Left lung (tissue), 10 donors: ENCODE measurements around the gene FAM222A. TPM values are rescaled to one million over a fixed set of nuclear protein-coding genes. Genes with fewer than 3 reads are reported as not detected.

Experiments used
- ATAC-seq: fragments of 200-7000 bp; cut with Tn5 transposase; one replicate; pipeline ENCODE4 v1.9.1; 2020; ENCODE audit warnings: moderate library complexity
- DNase-seq, 4 donors: peaks; one replicate each; pipeline ENCODE4 v3.0.0-alpha.2; 2013 to 2020
- H3K27ac ChIP-seq, 2 donors: fragments of 200-600 bp; sonication (generic) in 1 of 2; one replicate each; pipeline versions ENCODE4 v1.5.0 to v1.8.0; 2020 to 2021
- H3K27me3 ChIP-seq, 2 donors: fragments of 200-600 bp; sonication (generic) in 1 of 2; one replicate each; pipeline versions ENCODE4 v1.5.0 to v1.8.0; 2020 to 2021
- H3K36me3 ChIP-seq, 2 donors: fragments of 200-600 bp; sonication (generic) in 1 of 2; one replicate each; pipeline versions ENCODE4 v1.5.0 to v1.8.0; 2020 to 2021
- H3K4me1 ChIP-seq, 2 donors: fragments of 200-600 bp; one replicate each; pipeline ENCODE4 v1.8.0; 2021
- H3K4me3 ChIP-seq, 2 donors: fragments of 200-600 bp; sonication (generic) in 1 of 2; one replicate each; pipeline versions ENCODE4 v1.5.0 to v1.8.0; 2020 to 2021; ENCODE audit warnings: mild to moderate bottlenecking in 1 of 2
- H3K9me3 ChIP-seq, 2 donors: fragments of 200-600 bp; sonication (generic) in 1 of 2; one replicate each; pipeline versions ENCODE4 v1.5.0 to v1.8.0; 2020 to 2021
- CTCF ChIP-seq, 2 donors: fragments of 200-600 bp; sonication (generic) in 1 of 2; IDR thresholded peaks; one replicate each; pipeline versions ENCODE4 v1.5.0 to v1.8.0; 2021; ENCODE audit warnings: antibody characterized with exemption in 2 of 2
- intact Hi-C, 2 donors: fragments of 100-400 bp; cut with DNase I; formaldehyde crosslinking; loops; one replicate each; pipeline versions ENCODE4 v1.11.2 to v1.14.2; 2022
- polyA plus RNA-seq, 6 donors: library from polyadenylated mRNA; unstranded; fragments of 120-200 nt; gene quantifications; one replicate each; pipeline ENCODE4 v1.2.1, GENCODE V29; 2013; ENCODE audit not compliant: insufficient read length in 6 of 6
- total RNA-seq, 2 donors: library from RNA; stranded (reverse); fragmentation: NEBNext Ultra II Directional; extraction: Animal tissue kit (Norgen Biotek cat#: 25700); gene quantifications; one replicate each; pipeline ENCODE4 v1.2.1, GENCODE V29; 2021
- donor health status: DM: no; HTN: yes; CAD: no.
- donor health status: DM: no; HTN: no; CAD: no.

Gene FAM222A
- total and polyA plus RNA-seq, 8 donors, result 1.8 to 4.0 (median 2.6) TPM

GRCh38 chr12:109760031-109760929 is 46.7 kb downstream of the FAM222A start:
- Histone ChIP-seq H3K4me3 (no peak overlapping the region), H3K36me3 (no peaks in the 10 kb centered on the region), H3K27ac (no peak overlapping the region), H3K9me3 (peaks cover 0 to 27% of the 10 kb centered on the region in 2 donors), H3K27me3 (no peaks in the 10 kb centered on the region), H3K4me1 (peaks cover 0 to 22% of the 10 kb centered on the region in 2 donors)
- ATAC-seq, result peak; percentile 91
- intact Hi-C loops, result no loop called here
- TF ChIP-seq CTCF (IDR thresholded peaks at IDR 0.05), result no peak
- peak in 3 of 4 donors; percentile 67 to 81 (median 76) for DNase-seq

GRCh38 chr12:109760930-109761921 is 47.6 kb downstream of the FAM222A start:
- no peaks in the 10 kb centered on the region for H3K36me3 ChIP-seq
- H3K4me3 ChIP-seq, result no peak overlapping the region
- peaks cover 0 to 22% of the 10 kb centered on the region in 2 donors for H3K4me1 ChIP-seq
- no peak for TF ChIP-seq CTCF (IDR thresholded peaks at IDR 0.05)
- peaks cover 0 to 21% of the 10 kb centered on the region in 2 donors for H3K9me3 ChIP-seq
- no peak for DNase-seq
- H3K27ac ChIP-seq, result no peak overlapping the region
- intact Hi-C loops, result no loop called here
- no peak for ATAC-seq
- H3K27me3 ChIP-seq, result no peaks in the 10 kb centered on the region

GRCh38 chr12:109762071-109762672 is 48.5 kb downstream of the FAM222A start:
- Histone ChIP-seq H3K27me3 (no peaks in the 10 kb centered on the region), H3K4me1 (peaks cover 0 to 22% of the 10 kb centered on the region in 2 donors), H3K9me3 (peaks cover 0 to 12% of the 10 kb centered on the region in 2 donors), H3K4me3 (no peak overlapping the region), H3K36me3 (no peaks in the 10 kb centered on the region), H3K27ac (no peak overlapping the region)
- no peak for ATAC-seq
- intact Hi-C loops, result no loop called here
- no peak for TF ChIP-seq CTCF (IDR thresholded peaks at IDR 0.05)
- DNase-seq, result no peak

- Histone ChIP-seq H3K27me3 (no peaks in the 10 kb centered on the region), H3K36me3 (no peaks in the 10 kb centered on the region), H3K4me3 (no peak overlapping the region), H3K27ac (no peak overlapping the region), H3K9me3 (peaks cover 0 to 9% of the 10 kb centered on the region in 2 donors), H3K4me1 (peaks cover 0 to 22% of the 10 kb centered on the region in 2 donors)
- TF ChIP-seq CTCF (IDR thresholded peaks at IDR 0.05), result no peak
- DNase-seq (peak in 1 of 4 donors; percentile 57), ATAC-seq (no peak)
- intact Hi-C loops, result no loop called here
Observed at GRCh38 chr12:109762673-109763191, 49.1 kb downstream of the FAM222A start.
